ENCODE measurements around the gene SOAT1.

The SOAT1 gene

GRCh38 chr1:179325836-179326235 lies 32.2 kb downstream of the SOAT1 start:
- no peak for DNase-seq (ENCODE audit: low spot score)

GRCh38 chr1:179326746-179327145 lies 33.1 kb downstream of the SOAT1 start:
- in situ Hi-C loops (cut with MboI; ENCODE audit: low pct_unique_long_range_greater_than_20kb, low sequenced_read_pairs, unreplicated experiment): no loop called here
- no peak for TF ChIP-seq CTCF (IDR thresholded peaks at IDR 0.05; ENCODE audit: extremely low read depth, insufficient read depth, missing control alignments)
- no peak for DNase-seq (ENCODE audit: low spot score)

More at GRCh38 chr1:179325836-179326235, 32.2 kb downstream of the SOAT1 start:
- in situ Hi-C loops (cut with MboI; ENCODE audit: low pct_unique_long_range_greater_than_20kb, low sequenced_read_pairs, unreplicated experiment): no loop called here
- no peak for TF ChIP-seq CTCF (IDR thresholded peaks at IDR 0.05; ENCODE audit: extremely low read depth, insufficient read depth, missing control alignments)

GRCh38 chr1:179327196-179327595 lies 33.6 kb downstream of the SOAT1 start:
- no peak for TF ChIP-seq CTCF (IDR thresholded peaks at IDR 0.05; ENCODE audit: extremely low read depth, insufficient read depth, missing control alignments)
- in situ Hi-C loops (cut with MboI; ENCODE audit: low pct_unique_long_range_greater_than_20kb, low sequenced_read_pairs, unreplicated experiment): no loop called here
- no peak for DNase-seq (ENCODE audit: low spot score)

DNA sequence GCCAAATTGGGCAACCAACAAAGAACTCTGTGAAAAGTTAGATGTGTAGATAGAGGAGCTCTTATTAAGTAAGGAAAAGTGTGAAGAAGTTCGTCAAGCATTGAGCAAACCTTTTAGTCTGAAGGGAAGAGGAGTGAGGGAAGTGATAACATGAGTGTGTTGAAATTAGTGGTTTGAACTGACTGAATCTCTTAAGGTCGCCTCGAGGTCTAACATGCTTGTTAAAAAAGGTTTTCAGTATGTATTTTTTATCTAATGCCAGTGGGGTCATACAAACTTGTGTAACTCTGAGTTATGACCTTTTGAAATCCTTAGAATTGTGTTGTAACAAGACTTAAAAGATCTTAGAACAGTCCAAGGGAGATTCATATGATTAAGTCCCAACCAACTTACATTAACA lies 34.1 kb downstream of the SOAT1 start:
- TF ChIP-seq CTCF (IDR thresholded peaks at IDR 0.05; ENCODE audit: extremely low read depth, insufficient read depth, missing control alignments): no peak
- in situ Hi-C loops (cut with MboI; ENCODE audit: low pct_unique_long_range_greater_than_20kb, low sequenced_read_pairs, unreplicated experiment): no loop called here
- DNase-seq (ENCODE audit: low spot score): no peak

DNA sequence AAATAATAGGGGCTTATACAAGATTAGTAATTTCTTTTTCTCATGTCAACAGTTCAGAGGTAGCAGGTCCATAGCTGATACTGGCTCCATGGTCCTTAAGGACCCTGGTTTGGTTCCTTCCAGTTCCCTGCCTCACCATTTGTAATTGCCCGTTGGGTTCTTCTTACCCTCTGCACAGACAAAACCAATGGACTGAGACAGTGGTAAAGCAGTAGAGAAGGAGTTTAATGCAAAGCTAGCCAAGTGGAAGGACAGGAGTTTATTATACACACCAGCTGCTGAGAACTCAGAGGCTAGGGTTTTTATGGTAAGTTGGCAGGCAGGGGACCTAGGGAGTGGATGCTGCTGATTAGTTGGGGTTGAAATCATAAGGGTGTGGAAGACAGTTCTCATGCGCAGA lies 36.3 kb downstream of the SOAT1 start:
- in situ Hi-C loops (cut with MboI; ENCODE audit: low pct_unique_long_range_greater_than_20kb, low sequenced_read_pairs, unreplicated experiment): no loop called here
- DNase-seq (ENCODE audit: low spot score): no peak
- TF ChIP-seq CTCF (IDR thresholded peaks at IDR 0.05; ENCODE audit: extremely low read depth, insufficient read depth, missing control alignments): no peak

GRCh38 chr1:179334440-179334839 lies 40.8 kb downstream of the SOAT1 start:
- in situ Hi-C loops (cut with MboI; ENCODE audit: low pct_unique_long_range_greater_than_20kb, low sequenced_read_pairs, unreplicated experiment): no loop called here
- no peak for DNase-seq (ENCODE audit: low spot score)
- no peak for TF ChIP-seq CTCF (IDR thresholded peaks at IDR 0.05; ENCODE audit: extremely low read depth, insufficient read depth, missing control alignments)

DNA sequence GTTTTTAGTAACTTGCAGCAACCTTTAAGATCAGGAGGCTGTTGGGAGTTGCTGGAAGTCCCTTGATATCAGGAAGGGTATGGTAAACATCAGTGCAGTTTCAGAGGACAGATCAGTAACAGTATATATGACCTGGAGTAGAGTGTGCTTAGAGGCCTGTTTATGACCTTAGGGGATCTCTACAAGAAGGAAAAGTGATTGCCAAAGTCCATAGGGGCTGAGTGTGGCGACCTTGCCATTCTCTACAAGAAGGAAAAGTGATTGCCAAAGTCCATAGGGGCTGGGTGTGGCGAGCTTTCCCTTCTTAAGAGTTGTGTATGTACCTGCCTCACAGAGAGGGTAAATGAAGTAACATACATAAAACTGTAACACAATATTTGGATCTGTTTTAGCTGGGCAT lies 43.7 kb downstream of the SOAT1 start:
- in situ Hi-C loops (cut with MboI; ENCODE audit: low pct_unique_long_range_greater_than_20kb, low sequenced_read_pairs, unreplicated experiment): no loop called here
- no peak for DNase-seq (ENCODE audit: low spot score)
- TF ChIP-seq CTCF (IDR thresholded peaks at IDR 0.05; ENCODE audit: extremely low read depth, insufficient read depth, missing control alignments): no peak
